HG02798 (cell line): Measurements from ENCODE around the gene RARG.
"Not testable (repeated sequence)": the region's sequence is repeated elsewhere in the genome, so short reads cannot be mapped to it uniquely, and the experiment has no call there.

Experiments used
- ATAC-seq: cut with Tn5 transposase; IDR thresholded peaks from one replicate; pipeline ENCODE4 v1.9.1; 2021; ENCODE audit warnings: mild to moderate bottlenecking; ENCODE audit not compliant: unreplicated experiment, poor library complexity

Gene RARG

DNA sequence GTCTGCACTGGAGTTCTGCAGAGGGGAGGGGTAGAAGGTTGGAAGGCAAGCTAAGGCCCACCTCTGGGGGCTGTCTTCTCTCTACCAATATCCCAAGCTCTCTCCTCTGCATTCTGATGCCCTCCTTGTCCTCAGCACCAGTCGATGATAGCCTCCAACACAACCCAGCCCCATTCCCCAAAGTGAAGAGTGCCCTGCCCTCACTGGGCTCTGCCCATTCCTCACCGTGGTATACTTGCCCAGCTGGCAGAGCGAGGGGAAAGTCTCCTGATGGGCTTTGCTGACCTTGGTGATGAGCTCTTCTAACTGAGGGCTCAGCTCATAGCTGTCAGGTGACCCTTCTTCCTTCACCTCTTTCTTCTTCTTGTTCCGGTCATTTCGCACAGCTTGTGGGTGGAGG, 17.8 kb downstream of the RARG start:
- ATAC-seq: no peak

DNA sequence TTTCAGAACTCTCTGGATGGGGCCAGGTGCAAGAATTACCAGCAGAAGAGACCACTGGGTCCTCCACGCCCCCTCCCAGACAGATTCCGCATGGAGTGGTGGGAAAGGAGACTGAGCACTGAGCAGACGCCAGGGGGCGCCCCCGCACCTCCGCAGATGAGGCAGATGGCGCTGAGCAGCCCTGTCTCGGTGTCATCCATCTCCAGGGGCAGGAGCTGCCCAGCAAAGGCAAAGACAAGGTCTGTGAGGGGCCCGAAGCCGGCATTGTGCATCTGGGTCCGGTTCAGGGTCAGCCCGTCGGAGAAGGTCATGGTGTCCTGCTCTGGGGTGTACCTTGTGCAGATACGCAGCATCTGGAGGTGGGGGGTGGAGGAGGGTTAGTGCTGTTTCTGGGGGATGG, 18.7 kb downstream of the RARG start:
- ATAC-seq: no peak

DNA sequence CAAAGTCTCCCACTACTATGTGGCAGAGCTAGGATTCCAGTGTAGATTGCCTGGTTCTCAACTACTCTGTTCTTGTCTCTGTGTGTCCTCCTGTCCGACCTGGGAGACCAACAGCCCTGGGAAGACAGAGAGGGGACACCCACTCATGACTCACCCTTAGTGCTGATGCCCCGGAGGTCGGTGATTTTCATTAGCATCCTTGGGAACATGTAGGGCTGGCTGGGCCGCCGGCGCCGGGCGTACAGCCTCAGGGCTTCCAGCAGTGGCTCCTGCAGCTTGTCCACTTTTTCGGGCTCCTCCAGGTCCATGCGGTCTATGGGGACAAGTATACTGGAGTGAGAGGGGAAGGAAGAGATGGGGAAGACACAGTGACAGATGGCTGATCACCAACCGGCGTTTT, 19.1 kb downstream of the RARG start:
- ATAC-seq: no peak

- ATAC-seq: no peak
Observed at GRCh38 chr12:53211476-53212381, 20.3 kb downstream of the RARG start.

DNA sequence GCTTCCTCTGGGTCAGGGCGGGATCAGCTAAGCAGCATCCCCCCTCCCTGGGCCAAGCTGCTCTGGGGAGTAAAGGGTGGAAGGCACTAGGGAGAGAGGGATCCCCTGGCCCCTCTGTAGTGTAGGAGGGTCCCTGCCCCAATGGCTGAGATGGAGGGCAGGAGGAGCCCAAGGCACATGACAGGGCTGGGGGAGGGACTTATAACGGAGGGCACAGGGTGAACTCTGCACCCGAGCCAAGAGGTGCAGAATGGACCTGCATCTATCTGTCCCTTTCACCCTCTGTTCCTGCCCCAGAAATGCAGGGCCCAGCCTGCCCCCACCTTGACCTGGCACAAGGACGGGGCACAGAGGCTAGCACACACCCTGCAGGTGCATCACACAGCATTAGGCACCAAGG, 21.2 kb downstream of the RARG start:
- no peak for ATAC-seq

GRCh38 chr12:53208877-53209463, 23.0 kb downstream of the RARG start:
- ATAC-seq: peak; percentile 37

GRCh38 chr12:53208435-53208834, 23.6 kb downstream of the RARG start:
- ATAC-seq: no peak

DNA sequence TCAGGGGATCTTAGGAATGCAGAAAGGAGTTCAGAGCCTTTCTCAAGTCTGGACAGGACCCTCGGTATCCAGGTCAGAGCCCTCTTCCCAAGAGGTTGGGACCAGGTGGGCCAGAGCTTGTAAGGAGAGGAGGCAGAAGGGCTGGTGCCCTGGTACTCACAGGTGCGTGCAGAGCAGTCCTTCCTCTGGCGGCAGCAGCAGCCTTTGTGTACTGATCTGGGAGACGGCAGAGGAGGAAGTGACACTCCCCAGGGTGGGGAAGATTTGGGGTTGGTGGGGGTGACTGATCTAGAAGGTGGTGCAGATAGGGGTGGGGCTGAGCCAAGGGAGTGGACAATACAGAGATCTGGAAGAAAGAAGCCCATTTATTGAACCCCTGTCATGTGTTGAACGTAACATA, 25.0 kb downstream of the RARG start, which contains the start of gene ITGB7:
Gene ITGB7 (minus strand): TSS at position 210 of the 400 bp plus-strand sequence. CDS start 6,808 bp downstream, outside the sequence.
- ATAC-seq: peak; percentile 48

DNA sequence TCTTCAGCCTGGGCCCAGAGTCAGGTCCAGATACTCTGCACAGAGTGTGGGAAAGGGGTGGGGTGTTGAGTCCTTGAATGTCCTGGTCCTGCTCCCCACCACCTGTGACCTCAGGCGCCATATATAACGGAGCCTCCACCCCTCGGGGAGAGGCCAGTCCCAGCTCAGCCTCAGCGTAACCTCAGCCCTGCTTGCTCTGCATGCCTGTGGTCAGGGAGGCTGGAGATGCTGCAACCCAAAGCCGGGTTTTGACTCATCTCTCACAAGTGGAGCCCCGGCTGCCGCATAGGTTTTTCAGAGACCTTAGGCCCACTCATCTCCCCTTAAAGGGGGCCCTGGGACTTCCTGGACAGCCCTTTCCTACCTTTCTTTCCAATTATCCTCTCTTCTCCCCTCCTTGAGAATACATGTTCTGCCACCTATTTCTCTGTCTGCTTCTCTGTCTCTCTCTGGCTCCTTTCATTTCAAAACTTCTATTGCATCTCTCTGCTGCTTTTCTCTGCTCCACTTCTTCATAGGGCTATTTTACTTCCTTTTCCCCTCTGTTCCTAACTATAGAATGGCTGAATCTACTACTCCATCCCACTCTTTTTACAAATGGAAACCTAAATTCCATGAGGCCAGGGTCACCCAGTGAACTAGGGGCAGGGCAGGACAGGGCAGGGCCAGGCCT, 26.1 kb downstream of the RARG start:
- peak; percentile 75 for ATAC-seq

DNA sequence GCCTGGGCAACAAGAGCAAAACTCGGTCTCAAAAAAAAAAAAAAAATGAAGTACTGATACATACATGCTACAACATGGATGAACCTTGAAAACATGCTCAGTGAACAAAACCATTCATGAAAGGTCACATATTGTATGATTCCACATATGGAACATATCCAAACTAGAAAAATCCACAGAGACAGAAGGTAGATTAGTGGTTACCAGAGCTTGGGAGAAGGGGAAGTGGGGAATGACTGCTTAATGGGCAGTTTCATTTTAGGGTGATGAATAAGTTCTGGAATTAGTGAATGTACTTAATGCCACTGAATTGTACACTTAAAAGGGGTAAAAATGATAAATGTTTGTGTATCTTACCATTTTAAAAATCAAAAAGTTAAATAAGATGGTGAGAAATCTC, 27.7 kb downstream of the RARG start:
- no peak for ATAC-seq

DNA sequence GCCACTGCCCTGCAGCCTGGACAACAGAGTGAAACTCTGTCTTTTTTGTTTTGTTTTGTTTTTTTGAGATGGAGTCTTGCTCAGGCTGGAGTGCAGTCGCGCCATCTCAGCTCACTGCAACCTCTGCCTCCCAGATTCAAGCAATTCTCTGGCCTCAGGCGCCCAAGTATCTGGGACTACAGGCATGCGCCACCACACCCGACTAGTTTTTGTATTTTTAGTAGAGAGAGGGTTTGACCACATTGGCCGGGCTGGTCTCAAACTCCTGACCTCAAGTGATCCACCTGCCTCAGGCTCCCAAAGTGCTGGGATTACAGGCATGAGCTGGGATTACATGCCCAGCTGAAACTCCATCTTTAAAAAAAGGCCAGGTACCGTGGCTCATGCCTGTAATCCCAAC, 29.7 kb downstream of the RARG start:
- ATAC-seq: not testable (repeated sequence)

GRCh38 chr12:53201639-53202038, 30.4 kb downstream of the RARG start:
- no peak for ATAC-seq

DNA sequence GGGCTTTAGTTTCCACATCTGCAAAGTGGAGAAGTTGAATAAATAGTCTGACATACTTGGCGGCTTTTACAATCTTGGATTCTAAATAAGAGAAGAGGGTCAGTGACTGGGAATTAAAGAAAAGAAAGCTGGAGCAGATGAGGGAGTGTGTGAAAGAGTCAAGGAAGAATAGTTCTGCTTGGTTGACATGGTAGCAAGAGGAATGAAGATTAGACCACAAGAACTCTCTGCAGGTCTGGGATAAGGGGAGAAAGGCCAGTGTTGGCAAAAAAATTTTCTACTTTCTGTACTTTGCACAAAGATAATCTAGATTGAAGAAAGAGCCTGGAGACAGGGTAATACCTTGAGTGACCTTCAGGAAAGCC, 30.9 kb downstream of the RARG start:
- no peak for ATAC-seq

GRCh38 chr12:53200458-53201176, 31.4 kb downstream of the RARG start:
- peak; percentile 51 for ATAC-seq

- peak; percentile 17 for ATAC-seq
Observed at GRCh38 chr12:53200107-53200457, 31.9 kb downstream of the RARG start.

DNA sequence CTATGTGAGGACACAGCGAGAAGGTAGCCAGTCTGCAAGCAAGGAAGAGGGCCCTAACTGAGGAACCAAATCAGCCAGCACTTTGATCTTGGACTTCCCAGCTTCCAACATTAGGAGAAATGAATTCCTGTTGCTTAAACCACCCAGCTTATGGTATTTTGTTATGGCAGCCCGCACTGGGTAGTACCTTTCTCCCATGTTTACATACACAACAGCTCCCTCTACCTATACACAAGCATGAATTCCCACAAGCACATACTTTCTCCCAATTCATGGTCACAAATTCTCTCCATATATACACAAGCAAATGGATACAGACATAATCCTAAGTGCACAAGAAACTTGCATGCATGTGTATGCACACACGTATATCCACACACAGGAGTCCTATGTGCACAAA, 32.3 kb downstream of the RARG start:
- ATAC-seq: no peak

DNA sequence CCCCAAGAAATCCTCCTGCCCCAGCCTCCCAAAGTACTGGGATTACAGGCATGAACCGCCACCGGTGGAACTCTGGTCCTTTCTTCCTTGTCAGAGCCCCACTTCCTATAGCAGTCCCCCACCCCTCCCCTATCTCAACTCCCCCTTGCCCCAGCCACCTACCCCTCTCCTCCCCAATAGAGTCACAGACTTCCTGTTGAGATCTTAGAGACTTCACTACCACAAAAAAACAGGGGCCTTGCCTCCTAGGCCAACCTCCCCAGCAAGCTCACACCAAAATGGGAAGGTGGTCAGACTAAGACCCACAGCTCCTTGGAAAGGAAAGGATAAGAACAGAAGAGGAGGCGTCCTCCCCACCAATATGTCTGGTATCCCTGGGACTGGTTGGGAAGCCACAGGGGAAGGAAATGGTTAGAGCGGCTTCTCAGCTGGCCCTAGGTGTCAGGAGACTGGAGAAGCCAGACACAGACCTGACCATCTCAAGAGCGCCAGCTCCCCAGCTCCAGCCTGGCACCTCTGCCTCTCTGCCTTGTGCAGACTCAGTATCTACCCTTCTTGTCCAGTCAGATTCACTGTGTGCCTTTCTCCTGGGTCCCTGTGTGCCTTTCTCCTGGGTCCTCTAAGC, 33.4 kb downstream of the RARG start:
- ATAC-seq: no peak

DNA sequence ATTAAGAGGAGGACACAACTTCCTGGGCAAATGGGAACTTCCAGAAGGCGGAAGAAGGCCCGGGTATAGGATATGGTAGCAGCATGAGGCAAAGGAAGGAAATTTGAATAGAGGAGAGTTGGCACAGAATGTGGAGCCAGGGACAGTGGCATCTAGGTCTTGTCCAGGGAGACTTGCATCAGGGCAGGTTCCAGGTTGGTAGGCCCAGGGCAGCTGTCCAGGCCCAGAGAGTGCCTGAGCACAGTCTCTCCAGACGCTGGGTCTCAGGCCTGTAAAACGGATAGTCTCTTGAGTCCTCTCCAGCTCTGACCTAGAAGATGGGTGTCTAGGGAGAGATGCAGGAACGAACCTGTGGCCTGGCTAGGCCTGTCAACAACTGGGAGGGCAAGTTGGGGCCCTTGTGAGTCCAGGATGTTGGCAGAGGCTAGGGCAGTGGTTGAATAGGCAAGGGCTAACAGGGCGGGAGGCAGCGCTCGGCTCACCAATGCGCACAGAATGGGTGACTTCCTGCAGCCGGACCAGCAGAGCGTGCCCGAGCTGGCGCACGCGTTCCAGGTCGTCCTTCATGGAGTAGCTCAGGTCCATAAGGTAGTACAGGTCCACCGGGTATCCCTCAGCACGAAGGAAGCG, 34.9 kb downstream of the RARG start:
- ATAC-seq: no peak

DNA sequence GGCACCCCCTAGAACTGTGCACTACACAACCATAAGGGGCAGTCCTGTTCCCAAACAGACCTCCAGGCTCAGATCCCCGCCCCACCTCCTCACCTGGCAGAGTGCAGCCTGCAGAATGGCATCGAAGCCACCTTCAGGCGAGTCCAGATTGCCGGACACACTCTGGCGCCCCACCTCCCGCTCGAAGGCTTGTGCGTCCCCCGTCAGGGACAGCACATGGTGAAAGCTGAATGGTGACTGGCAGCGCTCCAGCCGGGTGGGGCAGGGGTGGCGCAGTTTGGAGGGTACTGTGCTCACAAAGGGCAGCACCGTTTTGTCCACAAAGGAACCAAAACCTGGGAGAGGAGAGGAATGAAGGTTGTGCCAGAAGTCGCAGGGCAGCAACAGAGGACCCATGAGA, 35.5 kb downstream of the RARG start:
- ATAC-seq: no peak
